Activated naive CD8-positive, alpha-beta T cell treated with anti-CD3 and anti-CD28 coated beads for 36 hours (primary cell): Measurements from ENCODE around the gene STIM2. TPM values are rescaled to one million over a fixed set of nuclear protein-coding genes. Genes with fewer than 3 reads are reported as not detected.
"Not testable (repeated sequence)": the region's sequence is repeated elsewhere in the genome, so short reads cannot be mapped to it uniquely, and the experiment has no call there.

Experiments used
- DNase-seq: peaks from one replicate; pipeline ENCODE4 v3.0.0; 2021
- H3K27ac Mint-ChIP-seq: one replicate; pipeline ENCODE4 v1.8.0; 2022; ENCODE audit warnings: mild to moderate bottlenecking, moderate library complexity, mixed read lengths
- H3K27me3 Mint-ChIP-seq: one replicate; pipeline ENCODE4 v1.8.0; 2022; ENCODE audit warnings: mild to moderate bottlenecking, mixed read lengths
- H3K36me3 Mint-ChIP-seq: one replicate; pipeline ENCODE4 v1.8.0; 2021; ENCODE audit warnings: mild to moderate bottlenecking, mixed read lengths
- H3K4me1 Mint-ChIP-seq: one replicate; pipeline ENCODE4 v1.8.0; 2021; ENCODE audit warnings: mixed read lengths
- H3K4me3 Mint-ChIP-seq: one replicate; pipeline ENCODE4 v1.8.0; 2022; ENCODE audit warnings: mild to moderate bottlenecking, moderate library complexity, mixed read lengths
- H3K9me3 Mint-ChIP-seq: one replicate; pipeline ENCODE4 v1.8.0; 2022; ENCODE audit warnings: mixed read lengths
- total RNA-seq, 2 experiments: library from RNA; stranded (reverse); gene quantifications; one replicate each; pipeline ENCODE4 v1.2.3, GENCODE V29; 2021

Gene STIM2
- total RNA-seq: 10 to 100 TPM; 41.8 to 45.1 TPM

DNA sequence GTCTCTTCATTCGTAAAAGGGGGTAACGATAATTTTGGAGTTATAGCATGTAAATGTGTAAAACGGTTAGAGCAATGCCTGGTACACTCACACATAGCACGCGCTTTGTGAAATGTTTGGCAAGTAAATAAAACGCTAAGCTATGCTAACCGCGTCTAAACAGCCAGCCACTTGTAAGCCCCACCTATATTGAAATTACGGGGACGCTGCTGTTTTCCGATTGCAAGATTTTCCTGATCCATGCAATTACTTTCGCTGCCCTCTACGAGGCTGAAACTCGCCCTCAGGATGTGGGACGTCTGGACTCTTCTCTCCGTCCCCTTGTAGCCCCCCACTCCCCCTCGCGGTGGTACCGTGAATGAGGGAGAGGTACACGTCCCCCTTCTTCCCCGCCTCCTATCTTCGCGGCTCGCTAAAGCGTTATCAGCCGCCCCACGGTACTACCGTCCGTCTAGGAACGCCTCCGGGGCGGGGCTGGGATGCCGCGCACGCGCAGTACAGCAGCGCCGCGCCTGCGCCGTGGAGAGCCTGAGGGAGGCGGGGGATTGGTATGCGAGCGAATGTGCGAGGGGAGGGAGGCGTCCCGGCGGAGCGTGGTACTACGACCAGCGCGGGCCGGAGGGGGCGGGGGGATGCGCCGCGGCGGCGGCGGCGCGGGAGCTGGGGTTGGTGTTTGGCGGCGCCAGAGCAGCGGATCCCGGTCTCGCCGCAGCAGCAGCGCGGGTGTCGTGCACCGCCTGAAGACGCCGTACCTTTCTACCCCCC is at the start of gene STIM2:
TSS of gene STIM2 (plus strand) at position 685 of the 765 bp plus-strand sequence.
- peak; percentile 99 for DNase-seq
- peaks cover 43% of the 10 kb centered on the region for H3K4me1 Mint-ChIP-seq
- H3K4me3 Mint-ChIP-seq: peak within 1 kb of the TSS; percentile 88
- H3K9me3 Mint-ChIP-seq: no peaks in the 10 kb centered on the region
- peak within 1 kb of the TSS; percentile 97 for H3K27ac Mint-ChIP-seq
- H3K27me3 Mint-ChIP-seq: no peaks in the 10 kb centered on the region
- peaks cover 4% of the 10 kb centered on the region for H3K36me3 Mint-ChIP-seq

- not testable (repeated sequence) for DNase-seq, H3K9me3 Mint-ChIP-seq, H3K4me3 Mint-ChIP-seq, H3K36me3 Mint-ChIP-seq, H3K27ac Mint-ChIP-seq, H3K27me3 Mint-ChIP-seq, H3K4me1 Mint-ChIP-seq
Measured at GRCh38 chr4:26811571-26811970, 49.1 kb upstream of the STIM2 start.

- Mint-ChIP-seq H3K27me3 (no peaks in the 10 kb centered on the region), H3K9me3 (peaks cover 4% of the 10 kb centered on the region), H3K36me3 (no peaks in the 10 kb centered on the region), H3K4me1 (peaks cover 3% of the 10 kb centered on the region), H3K4me3 (no peak overlapping the region), H3K27ac (no peak overlapping the region)
- no peak for DNase-seq
Measured at GRCh38 chr4:26812049-26812714, 48.5 kb upstream of the STIM2 start.

GRCh38 chr4:26813698-26814097 is 46.9 kb upstream of the STIM2 start:
- H3K9me3 Mint-ChIP-seq: peaks cover 4% of the 10 kb centered on the region
- no peak overlapping the region for H3K27ac Mint-ChIP-seq
- H3K4me1 Mint-ChIP-seq: peaks cover 3% of the 10 kb centered on the region
- DNase-seq: no peak
- H3K4me3 Mint-ChIP-seq: no peak overlapping the region
- H3K27me3 Mint-ChIP-seq: no peaks in the 10 kb centered on the region
- H3K36me3 Mint-ChIP-seq: no peaks in the 10 kb centered on the region

- H3K4me1 Mint-ChIP-seq: peaks cover 3% of the 10 kb centered on the region
- H3K4me3 Mint-ChIP-seq: no peak overlapping the region
- no peaks in the 10 kb centered on the region for H3K36me3 Mint-ChIP-seq
- peaks cover 6% of the 10 kb centered on the region for H3K9me3 Mint-ChIP-seq
- no peak overlapping the region for H3K27ac Mint-ChIP-seq
- no peak for DNase-seq
- H3K27me3 Mint-ChIP-seq: no peaks in the 10 kb centered on the region
Measured at GRCh38 chr4:26815199-26815598, 45.4 kb upstream of the STIM2 start.

DNA sequence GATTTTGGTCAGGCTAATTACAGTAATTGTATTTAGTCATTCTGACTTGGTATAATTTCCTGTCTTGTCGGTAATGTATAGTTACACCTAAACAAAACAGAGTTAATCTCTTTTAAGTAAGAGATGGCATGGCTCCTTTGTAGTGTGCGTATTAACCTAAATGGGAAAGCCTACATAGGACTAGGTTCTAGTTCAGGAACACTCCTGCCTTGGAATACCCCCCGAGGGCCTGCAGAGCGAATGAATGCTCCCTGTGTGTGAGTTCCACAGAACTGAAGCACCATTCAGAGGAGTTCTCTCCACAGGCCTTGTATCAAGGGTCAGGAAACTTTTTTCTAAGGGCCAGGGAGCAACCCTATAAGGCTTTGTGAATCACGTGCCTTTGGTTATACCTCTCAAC is 44.9 kb upstream of the STIM2 start:
- DNase-seq: no peak
- peaks cover 3% of the 10 kb centered on the region for H3K4me1 Mint-ChIP-seq
- H3K4me3 Mint-ChIP-seq: no peak overlapping the region
- no peaks in the 10 kb centered on the region for H3K27me3 Mint-ChIP-seq
- peaks cover 7% of the 10 kb centered on the region for H3K9me3 Mint-ChIP-seq
- no peaks in the 10 kb centered on the region for H3K36me3 Mint-ChIP-seq
- no peak overlapping the region for H3K27ac Mint-ChIP-seq

GRCh38 chr4:26819026-26819425 is 41.6 kb upstream of the STIM2 start:
- Mint-ChIP-seq H3K27ac (no peak overlapping the region), H3K4me1 (peaks cover 9% of the 10 kb centered on the region), H3K36me3 (peaks cover 6% of the 10 kb centered on the region), H3K9me3 (peaks cover 17% of the 10 kb centered on the region), H3K4me3 (no peak overlapping the region), H3K27me3 (no peaks in the 10 kb centered on the region)
- no peak for DNase-seq

DNA sequence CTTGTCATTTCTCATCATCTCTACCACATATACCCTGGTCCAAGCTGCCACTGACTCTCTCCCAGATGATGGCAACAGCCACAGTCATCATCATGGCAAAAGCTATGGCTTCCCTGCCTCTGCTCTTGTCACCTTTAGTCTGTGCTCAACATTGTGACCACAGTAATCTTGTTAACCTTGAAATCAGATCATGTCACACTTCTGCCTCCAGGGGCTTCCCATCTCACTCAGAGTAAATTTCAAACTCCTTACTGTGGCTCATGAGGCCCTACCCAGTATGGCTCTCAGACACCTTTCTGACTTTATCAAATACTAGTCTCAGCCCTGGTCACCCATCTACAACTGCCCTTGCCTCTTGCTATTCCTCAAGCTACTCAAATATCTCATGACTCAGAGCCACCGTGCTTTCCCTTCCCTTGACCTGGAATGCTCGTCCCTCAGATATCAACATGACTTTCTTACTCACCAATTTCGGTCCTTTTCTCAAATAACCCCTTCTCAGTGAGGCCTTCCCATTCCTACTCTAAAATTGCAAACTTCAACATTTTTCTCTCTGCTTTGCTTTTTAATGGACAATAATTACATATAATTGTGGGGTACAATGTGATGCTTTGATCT is 41.1 kb upstream of the STIM2 start:
- H3K27ac Mint-ChIP-seq: no peak overlapping the region
- no peaks in the 10 kb centered on the region for H3K27me3 Mint-ChIP-seq

GRCh38 chr4:26820346-26820745 is 40.3 kb upstream of the STIM2 start:
- H3K27ac Mint-ChIP-seq: no peak overlapping the region
- no peak for DNase-seq
- H3K36me3 Mint-ChIP-seq: peaks cover 6% of the 10 kb centered on the region
- no peaks in the 10 kb centered on the region for H3K27me3 Mint-ChIP-seq
- H3K4me3 Mint-ChIP-seq: no peak overlapping the region
- H3K4me1 Mint-ChIP-seq: peaks cover 9% of the 10 kb centered on the region
- peaks cover 17% of the 10 kb centered on the region for H3K9me3 Mint-ChIP-seq

More for the DNA sequence above, 41.1 kb upstream of the STIM2 start:
- Mint-ChIP-seq H3K4me1 (peaks cover 9% of the 10 kb centered on the region), H3K36me3 (peaks cover 6% of the 10 kb centered on the region), H3K9me3 (peaks cover 17% of the 10 kb centered on the region), H3K4me3 (no peak overlapping the region)
- no peak for DNase-seq

DNA sequence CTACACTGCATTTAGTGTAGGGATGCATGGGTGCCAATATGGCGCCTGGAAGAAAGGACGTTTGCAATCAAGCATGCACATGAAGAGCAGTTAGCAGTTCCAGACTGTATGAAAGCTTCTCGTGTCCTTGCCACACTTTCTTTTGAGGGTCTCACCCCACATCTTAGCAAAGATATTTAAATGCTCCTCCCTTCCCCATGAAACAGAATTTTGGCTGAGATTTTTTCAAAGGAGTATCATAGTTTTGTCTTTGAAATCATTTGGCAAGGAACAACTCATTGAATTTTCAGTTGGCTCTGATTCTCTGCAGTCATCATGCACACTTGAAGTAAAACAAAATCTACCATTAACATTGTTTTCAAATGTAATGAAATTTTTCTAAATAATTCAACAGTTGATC is 39.6 kb upstream of the STIM2 start:
- Mint-ChIP-seq H3K27ac (no peak overlapping the region), H3K36me3 (peaks cover 6% of the 10 kb centered on the region), H3K4me1 (peaks cover 9% of the 10 kb centered on the region), H3K27me3 (no peaks in the 10 kb centered on the region), H3K4me3 (no peak overlapping the region), H3K9me3 (peaks cover 17% of the 10 kb centered on the region)
- no peak for DNase-seq

DNA sequence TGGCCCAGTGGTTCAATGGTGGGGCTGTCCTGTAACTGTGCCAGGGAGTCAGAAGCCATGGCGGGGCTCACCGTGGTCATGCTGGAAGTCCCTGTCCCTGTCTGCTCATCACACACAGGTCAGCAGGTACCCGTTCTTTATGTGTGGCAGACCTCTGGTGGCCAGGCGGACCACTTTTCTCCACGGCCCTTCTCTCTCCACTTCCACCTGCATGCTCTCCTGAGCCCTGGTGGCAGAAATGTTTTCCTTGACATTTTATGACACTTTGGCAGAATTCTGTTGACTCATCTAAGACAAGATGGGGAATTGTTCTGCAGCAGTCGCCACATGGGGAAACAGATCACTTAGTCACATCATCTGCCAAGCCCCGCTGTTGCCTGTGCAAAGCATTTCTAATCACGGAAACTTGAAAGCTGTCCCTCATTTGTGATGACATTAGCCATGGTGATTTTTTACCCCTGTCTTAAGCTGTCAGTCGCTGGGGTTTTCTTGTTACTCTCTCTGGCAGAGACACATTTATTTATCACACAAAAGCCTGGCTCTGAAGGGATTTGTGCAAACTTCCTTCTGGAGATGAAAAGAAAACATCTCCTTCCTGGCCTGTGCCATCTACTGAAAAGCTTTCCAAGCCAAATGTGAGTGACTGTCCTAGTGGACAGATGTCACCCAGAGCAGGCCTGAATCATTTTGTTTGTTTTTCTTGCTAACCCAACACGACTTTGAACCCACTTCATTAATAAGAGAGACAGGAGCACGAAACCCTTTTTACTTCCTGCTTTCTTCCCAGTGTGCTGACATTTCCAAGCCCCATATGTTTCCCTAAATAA is 38.8 kb upstream of the STIM2 start:
- Mint-ChIP-seq H3K36me3 (peaks cover 6% of the 10 kb centered on the region), H3K27ac (peak overlapping the region; percentile 25)

GRCh38 chr4:26822546-26822945 is 38.1 kb upstream of the STIM2 start:
- no peak for DNase-seq
- Mint-ChIP-seq H3K36me3 (peaks cover 6% of the 10 kb centered on the region), H3K4me3 (no peak overlapping the region), H3K27ac (peak overlapping the region; percentile 25), H3K4me1 (peaks cover 9% of the 10 kb centered on the region), H3K27me3 (no peaks in the 10 kb centered on the region), H3K9me3 (peaks cover 17% of the 10 kb centered on the region)

More for the DNA sequence above, 38.8 kb upstream of the STIM2 start:
- DNase-seq: no peak
- Mint-ChIP-seq H3K9me3 (peaks cover 17% of the 10 kb centered on the region), H3K4me1 (peaks cover 9% of the 10 kb centered on the region), H3K27me3 (no peaks in the 10 kb centered on the region), H3K4me3 (no peak overlapping the region)

DNA sequence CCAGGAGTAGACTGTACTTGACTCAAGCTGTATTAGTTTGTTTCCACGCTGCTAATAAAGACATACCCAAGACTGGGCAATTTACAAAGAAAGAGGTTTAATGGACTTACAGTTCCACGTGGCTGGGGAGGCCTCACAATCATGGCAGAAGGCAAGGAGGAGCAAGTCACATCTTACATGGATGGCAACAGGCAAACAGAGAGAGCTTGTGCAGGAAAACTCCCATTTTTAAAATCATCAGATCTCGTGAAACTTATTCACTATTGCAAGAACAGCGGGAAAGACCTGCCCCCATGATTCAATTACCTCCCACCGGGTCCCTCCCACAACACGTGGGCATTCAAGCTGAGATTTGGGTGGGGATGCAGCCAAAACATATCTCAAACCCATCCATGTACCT is 37.7 kb upstream of the STIM2 start:
- not testable (repeated sequence) for H3K27me3 Mint-ChIP-seq, DNase-seq, H3K27ac Mint-ChIP-seq, H3K4me3 Mint-ChIP-seq, H3K4me1 Mint-ChIP-seq, H3K36me3 Mint-ChIP-seq
- peaks cover 17% of the 10 kb centered on the region for H3K9me3 Mint-ChIP-seq

- H3K36me3 Mint-ChIP-seq: peaks cover 6% of the 10 kb centered on the region
- no peak for DNase-seq
- peaks cover 17% of the 10 kb centered on the region for H3K9me3 Mint-ChIP-seq
- no peak overlapping the region for H3K4me3 Mint-ChIP-seq
- no peaks in the 10 kb centered on the region for H3K27me3 Mint-ChIP-seq
- H3K27ac Mint-ChIP-seq: no peak overlapping the region
- H3K4me1 Mint-ChIP-seq: peaks cover 9% of the 10 kb centered on the region
Measured at GRCh38 chr4:26823583-26823982, 37.1 kb upstream of the STIM2 start.

DNA sequence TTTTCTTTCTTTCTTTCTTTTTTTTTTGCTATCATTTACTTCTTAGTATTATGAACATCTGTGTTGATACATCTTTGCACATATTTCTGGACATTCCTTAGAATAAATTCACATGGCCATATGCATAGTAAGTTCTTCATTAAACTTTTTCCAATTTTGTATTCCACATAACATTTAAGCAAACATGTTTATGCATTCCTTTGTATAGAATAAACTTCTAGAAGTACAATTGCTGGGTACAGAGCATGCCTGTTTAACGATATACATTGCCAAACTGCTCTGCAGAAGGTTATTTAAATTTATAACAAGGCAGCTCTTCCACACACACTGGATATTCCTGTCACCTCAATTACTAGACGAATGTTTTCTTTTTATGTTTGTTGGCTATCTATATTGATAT is 36.0 kb upstream of the STIM2 start:
- no peak overlapping the region for H3K27ac Mint-ChIP-seq
- peaks cover 9% of the 10 kb centered on the region for H3K4me1 Mint-ChIP-seq
- H3K36me3 Mint-ChIP-seq: peaks cover 6% of the 10 kb centered on the region
- H3K4me3 Mint-ChIP-seq: no peak overlapping the region
- peaks cover 17% of the 10 kb centered on the region for H3K9me3 Mint-ChIP-seq
- no peaks in the 10 kb centered on the region for H3K27me3 Mint-ChIP-seq
- DNase-seq: no peak
